Measurements from ENCODE around the gene GNG12. TPM values are rescaled to one million over a fixed set of nuclear protein-coding genes. Genes with fewer than 3 reads are reported as not detected.

Gene GNG12
- total and polyA plus RNA-seq, 2 experiments from 2014 or later, result 265 to 309 TPM

DNA sequence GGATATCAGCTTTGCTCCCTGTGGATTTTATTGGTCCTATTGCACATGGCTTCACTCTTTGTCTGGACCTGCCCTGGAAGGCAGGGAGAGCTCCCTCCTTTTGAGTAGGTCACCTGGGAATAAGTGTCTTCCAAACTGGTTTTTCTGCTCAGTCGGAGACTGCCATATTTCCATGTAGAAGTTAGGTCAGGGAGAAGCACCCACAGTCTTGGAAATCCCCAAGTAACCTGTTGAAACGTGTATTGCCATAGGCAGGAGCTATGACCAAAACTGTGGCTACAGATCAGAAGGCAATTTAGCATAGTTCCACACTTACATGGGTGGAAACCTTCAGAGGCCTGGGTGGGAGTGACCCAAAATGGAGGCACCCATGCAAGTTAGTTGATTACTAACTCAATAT, 3.5 kb upstream of the GNG12 start:
- H3K4me1 ChIP-seq (ENCODE audit: insufficient read depth), result peaks cover 62% of the 10 kb centered on the region
- H3K27ac ChIP-seq, result no peak overlapping the region
- no peaks in the 10 kb centered on the region for H3K9me3 ChIP-seq (ENCODE audit: low read depth)
- H2AFZ ChIP-seq, result no peak overlapping the region
- no peak for DNase-seq
- no peaks in the 10 kb centered on the region for H3K9me2 ChIP-seq (ENCODE audit: insufficient read depth)
- peaks cover 46% of the 10 kb centered on the region for H3F3A ChIP-seq (ENCODE audit: insufficient read depth)
- H3K9ac ChIP-seq, result no peak overlapping the region
- no peak overlapping the region for H3K4me2 ChIP-seq (ENCODE audit: unreplicated experiment)
- no peaks in the 10 kb centered on the region for H3K36me3 ChIP-seq (ENCODE audit: low read depth)
- in situ Hi-C loops (cut with MboI), result loop anchor here (25.0 kb wide), 1 partner anchor 299 kb away; no protein-coding TSS in a partner anchor
- H3K27me3 ChIP-seq (replicated peaks; ENCODE audit: insufficient read depth), result no peaks in the 10 kb centered on the region
- no peak overlapping the region for H3K4me3 ChIP-seq
- TF ChIP-seq EZH2 (IDR thresholded peaks at IDR 0.05; ENCODE audit: insufficient read depth, poor library complexity, severe bottlenecking), result no peak
- no peak for TF ChIP-seq EZH2phosphoT487 (IDR thresholded peaks at IDR 0.05; ENCODE audit: insufficient read depth, low read depth)
- H3K79me2 ChIP-seq (ENCODE audit: insufficient read depth), result peaks cover 22% of the 10 kb centered on the region
- WGBS, 2 experiments (ENCODE audit: low coverage in 1 of 2, low lambda C conversion rate in 2 of 2, missing lambda C conversion rate in 2 of 2), result 97 to 100% methylated on average over 2 of the region's 2 CpGs
- no peaks in the 10 kb centered on the region for H4K20me1 ChIP-seq (ENCODE audit: insufficient read depth)

GRCh38 chr1:67835663-67836452, 2.6 kb upstream of the GNG12 start:
- Histone ChIP-seq H4K20me1 (ENCODE audit: insufficient read depth) (no peaks in the 10 kb centered on the region), H3F3A (ENCODE audit: insufficient read depth) (peaks cover 50% of the 10 kb centered on the region), H3K79me2 (ENCODE audit: insufficient read depth) (peaks cover 31% of the 10 kb centered on the region), H3K9me2 (ENCODE audit: insufficient read depth) (no peaks in the 10 kb centered on the region), H3K27ac (no peak overlapping the region), H3K4me3 (no peak overlapping the region), H3K4me2 (ENCODE audit: unreplicated experiment) (no peak overlapping the region), H2AFZ (no peak overlapping the region), H3K9ac (no peak overlapping the region), H3K9me3 (ENCODE audit: low read depth) (no peaks in the 10 kb centered on the region), H3K27me3 (replicated peaks; ENCODE audit: insufficient read depth) (no peaks in the 10 kb centered on the region), H3K36me3 (ENCODE audit: low read depth) (no peaks in the 10 kb centered on the region), H3K4me1 (ENCODE audit: insufficient read depth) (peaks cover 56% of the 10 kb centered on the region)
- 39 to 50% methylated on average over 3 of the region's 3 CpGs for WGBS, 2 experiments (ENCODE audit: low coverage in 1 of 2, low lambda C conversion rate in 2 of 2, missing lambda C conversion rate in 2 of 2)
- DNase-seq, result no peak
- in situ Hi-C loops (cut with MboI), result loop anchor here (25.0 kb wide), 1 partner anchor 299 kb away; no protein-coding TSS in a partner anchor
- TF ChIP-seq EZH2 (IDR thresholded peaks at IDR 0.05; ENCODE audit: insufficient read depth, poor library complexity, severe bottlenecking) (no peak), EZH2phosphoT487 (IDR thresholded peaks at IDR 0.05; ENCODE audit: insufficient read depth, low read depth) (no peak)

DNA sequence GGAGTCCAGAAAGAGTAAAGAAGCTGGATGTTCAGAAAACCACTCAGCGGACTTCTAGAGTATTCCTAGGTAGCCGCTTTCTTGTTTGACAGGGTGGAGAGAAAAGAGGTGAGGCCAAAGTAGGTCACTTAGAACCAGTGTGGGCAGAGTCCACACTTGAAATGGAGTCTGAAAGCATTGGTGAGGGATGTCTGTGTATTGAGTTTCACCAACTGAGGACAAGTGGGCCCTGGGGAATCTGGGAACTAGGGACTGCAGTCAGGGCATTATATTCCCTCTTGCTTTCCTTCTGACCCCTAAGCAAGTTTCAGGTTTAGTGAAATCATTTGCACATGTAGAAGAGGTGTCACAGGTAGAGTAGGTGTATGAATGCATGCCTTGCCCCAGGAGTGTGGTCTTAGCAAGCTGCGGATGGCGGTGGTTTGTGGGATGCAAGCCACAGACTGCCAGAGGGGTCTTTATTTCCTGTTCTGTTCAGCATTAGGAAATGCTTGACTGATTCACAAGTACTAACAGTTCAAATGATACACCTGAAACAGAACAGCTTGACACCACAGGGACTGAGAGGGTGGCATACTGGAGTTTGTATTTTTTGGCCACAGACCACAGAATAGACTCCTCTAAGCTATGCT, 1.1 kb upstream of the GNG12 start:
- H3K27ac ChIP-seq, result peak overlapping the region; percentile 92
- H3K36me3 ChIP-seq (ENCODE audit: low read depth), result peaks cover 7% of the 10 kb centered on the region; the same call in 1 of the 2 replicates
- H2AFZ ChIP-seq, result no peak overlapping the region
- TF ChIP-seq EZH2phosphoT487 (IDR thresholded peaks at IDR 0.05; ENCODE audit: insufficient read depth, low read depth) (no peak), EZH2 (IDR thresholded peaks at IDR 0.05; ENCODE audit: insufficient read depth, poor library complexity, severe bottlenecking) (no peak)
- peak overlapping the region; percentile 88 for H3K4me2 ChIP-seq (ENCODE audit: unreplicated experiment)
- peaks cover 44% of the 10 kb centered on the region for H3F3A ChIP-seq (ENCODE audit: insufficient read depth)
- peaks cover 46% of the 10 kb centered on the region for H3K79me2 ChIP-seq (ENCODE audit: insufficient read depth)
- WGBS, 2 experiments (ENCODE audit: low coverage in 1 of 2, low lambda C conversion rate in 2 of 2, missing lambda C conversion rate in 2 of 2), result 95 to 96% methylated on average over 4 of the region's 4 CpGs
- no peaks in the 10 kb centered on the region for H3K9me3 ChIP-seq (ENCODE audit: low read depth)
- no peaks in the 10 kb centered on the region for H3K9me2 ChIP-seq (ENCODE audit: insufficient read depth)
- H3K4me3 ChIP-seq, result peak overlapping the region; percentile 89; the same call in 1 of the 2 replicates
- no peaks in the 10 kb centered on the region for H4K20me1 ChIP-seq (ENCODE audit: insufficient read depth)
- DNase-seq, result no peak
- H3K4me1 ChIP-seq (ENCODE audit: insufficient read depth), result peaks cover 55% of the 10 kb centered on the region
- in situ Hi-C loops (cut with MboI), result loop anchor here (25.0 kb wide), 1 partner anchor 297 kb away; no protein-coding TSS in a partner anchor
- H3K27me3 ChIP-seq (replicated peaks; ENCODE audit: insufficient read depth), result no peaks in the 10 kb centered on the region
- peak overlapping the region; percentile 94 for H3K9ac ChIP-seq

DNA sequence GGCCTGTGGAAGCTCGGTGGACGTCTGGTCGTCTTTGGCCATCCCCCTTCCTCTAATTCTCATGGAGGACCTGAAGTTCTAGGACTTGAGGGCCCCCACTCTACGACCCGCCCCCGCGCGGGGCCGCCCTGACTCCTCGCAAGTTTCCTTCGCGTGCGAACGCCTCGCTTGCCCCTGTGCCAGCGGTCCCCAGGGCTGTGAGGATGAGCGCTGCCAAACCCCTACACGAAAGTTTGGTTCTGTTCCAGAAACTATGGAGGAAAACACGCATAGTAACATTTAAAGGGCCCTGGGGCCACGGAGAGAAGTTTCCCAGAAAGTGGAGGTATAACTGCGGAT, 304 bp upstream of the GNG12 start:
- in situ Hi-C loops (cut with MboI), result loop anchor here (25.0 kb wide), 1 partner anchor 296 kb away; no protein-coding TSS in a partner anchor
- peaks cover 10% of the 10 kb centered on the region; the same call in 1 of the 2 replicates for H3K36me3 ChIP-seq (ENCODE audit: low read depth)
- peak; percentile 96 for DNase-seq

More for the DNA sequence above, 304 bp upstream of the GNG12 start:
- H3K9ac ChIP-seq, result peak overlapping the region; percentile 94
- peak overlapping the region; percentile 88 for H3K4me2 ChIP-seq (ENCODE audit: unreplicated experiment)
- TF ChIP-seq EZH2 (IDR thresholded peaks at IDR 0.05; ENCODE audit: insufficient read depth, poor library complexity, severe bottlenecking) (no peak), EZH2phosphoT487 (IDR thresholded peaks at IDR 0.05; ENCODE audit: insufficient read depth, low read depth) (no peak)
- peaks cover 38% of the 10 kb centered on the region for H3F3A ChIP-seq (ENCODE audit: insufficient read depth)
- peaks cover 54% of the 10 kb centered on the region for H3K79me2 ChIP-seq (ENCODE audit: insufficient read depth)
- 6 to 8% methylated on average over 17 to 21 of the region's 21 CpGs for WGBS, 2 experiments (ENCODE audit: low coverage in 1 of 2, low lambda C conversion rate in 2 of 2, missing lambda C conversion rate in 2 of 2)
- H3K27me3 ChIP-seq (replicated peaks; ENCODE audit: insufficient read depth), result no peaks in the 10 kb centered on the region
- H3K27ac ChIP-seq, result peak overlapping the region; percentile 92
- no peaks in the 10 kb centered on the region for H4K20me1 ChIP-seq (ENCODE audit: insufficient read depth)
- no peaks in the 10 kb centered on the region for H3K9me2 ChIP-seq (ENCODE audit: insufficient read depth)
- peaks cover 48% of the 10 kb centered on the region for H3K4me1 ChIP-seq (ENCODE audit: insufficient read depth)
- H2AFZ ChIP-seq, result peak overlapping the region; percentile 81
- peak overlapping the region; percentile 89 for H3K4me3 ChIP-seq
- no peaks in the 10 kb centered on the region for H3K9me3 ChIP-seq (ENCODE audit: low read depth)
